HepG2 (cell line): ENCODE measurements around the gene ZC3H18. TPM values are rescaled to one million over a fixed set of nuclear protein-coding genes. Genes with fewer than 3 reads are reported as not detected.

ENCODE experiments used
- ATAC-seq: fragments of 200-7000 bp; cut with Tn5 transposase; 3 replicates; pipeline ENCODE4 v1.9.1; 2020; ENCODE audit warnings: mild to moderate bottlenecking, moderate library complexity
- BruUV-seq: library from RNA; stranded (reverse); fragments of 400-500 nt; replicated peaks from 2 replicates; lab custom pipeline; 2021; lab: Mats Ljungman, UMichigan
- CTCF ChIA-PET: fragments of 300-600 bp; formaldehyde crosslinking; extraction: SDS; loops from one replicate; lab custom pipeline; 2021; ENCODE audit warnings: low total read pairs, inconsistent platforms, low intra/inter-chr PET ratio; lab: Yijun Ruan, JAX
- POLR2A ChIA-PET: fragments of 350-600 bp; sonication (Branson Sonifier 250); formaldehyde crosslinking; loops from one replicate; lab custom pipeline; 2020; ENCODE audit warnings: antibody characterized with exemption, inconsistent platforms; lab: Yijun Ruan, JAX
- DNase-seq: peaks from one replicate; pipeline ENCODE4 v3.0.0-alpha.2; 2015; ENCODE audit warnings: low spot score
- FAIRE-seq: peaks from 3 replicates; lab custom pipeline; 2011; peaks lifted over from hg19 to GRCh38; lab: Jason Lieb, UNC
- H2AFZ ChIP-seq: one replicate; pipeline ENCODE4 v1.6.1; 2011; ENCODE audit warnings: low read length, inconsistent platforms
- H3K27ac ChIP-seq: fragments of 300-600 bp; 3 replicates; pipeline ENCODE4 v1.8.0; 2011; ENCODE audit warnings: mixed run types, mild to moderate bottlenecking, mixed read lengths, low read length, inconsistent platforms; ENCODE audit not compliant: insufficient read depth; ENCODE audit errors: extremely low read length
- H3K27me3 ChIP-seq, 2 experiments: fragments of 200-600 bp in 1 of 2; 2 replicates in 1 of 2; 3 replicates in 1 of 2; pipeline versions ENCODE4 v1.6.0 to v1.8.0; 2011; ENCODE audit warnings: low read length in 2 of 2, mild to moderate bottlenecking in 2 of 2, moderate library complexity in 2 of 2, inconsistent platforms in 1 of 2; ENCODE audit not compliant: insufficient read depth in 2 of 2, control insufficient read depth in 1 of 2
- H3K36me3 ChIP-seq, 2 experiments: fragments of 200-600 bp in 1 of 2; replicated peaks in 1 of 2; 2 replicates in 1 of 2; 3 replicates in 1 of 2; pipeline versions ENCODE4 v1.5.1 to v1.8.0; 2011; ENCODE audit warnings: low read length in 2 of 2, inconsistent platforms in 1 of 2; ENCODE audit not compliant: insufficient read depth in 2 of 2, control insufficient read depth in 1 of 2
- H3K4me1 ChIP-seq: 2 replicates; pipeline ENCODE4 v1.5.1; 2012; ENCODE audit warnings: low read length, inconsistent platforms; ENCODE audit not compliant: insufficient read depth
- H3K4me2 ChIP-seq: 2 replicates; pipeline ENCODE4 v1.6.0; 2011; ENCODE audit warnings: low read depth, low read length, inconsistent platforms
- H3K4me3 ChIP-seq, 3 experiments: fragments of 200-600 bp in 1 of 3; sonication (generic), shearing (Covaris generic) in 1 of 3; replicated peaks in 1 of 3; 2 replicates each; pipeline ENCODE4 v1.5.1; 2011 to 2016; ENCODE audit warnings: low read length in 3 of 3, inconsistent platforms in 2 of 3, low read depth in 2 of 3, mild to moderate bottlenecking in 2 of 3, control low read depth in 1 of 3, mixed read lengths in 1 of 3; ENCODE audit not compliant: insufficient read depth in 1 of 3
- H3K79me2 ChIP-seq: one replicate; pipeline ENCODE4 v1.6.1; 2011; ENCODE audit warnings: low read length, inconsistent platforms; ENCODE audit not compliant: insufficient read depth
- H3K9ac ChIP-seq: 2 replicates; pipeline ENCODE4 v1.6.0; 2011; ENCODE audit warnings: mild to moderate bottlenecking, low read depth, low read length, inconsistent platforms; ENCODE audit not compliant: insufficient read depth
- H3K9me3 ChIP-seq: 2 replicates; pipeline ENCODE4 v1.5.1; 2012; ENCODE audit warnings: mild to moderate bottlenecking, low read length
- H4K20me1 ChIP-seq: 2 replicates; pipeline ENCODE4 v1.6.0; 2011; ENCODE audit warnings: inconsistent platforms, mild to moderate bottlenecking, low read length, moderate library complexity; ENCODE audit not compliant: insufficient read depth
- HIC2 ChIP-seq: sonication (generic); formaldehyde crosslinking; IDR thresholded peaks from 2 replicates; pipeline ENCODE4 v1.9.0; 2022; ENCODE audit warnings: low read depth, missing genetic modification reagents
- ZNF121 ChIP-seq: sonication (generic); formaldehyde crosslinking; IDR thresholded peaks from 2 replicates; pipeline ENCODE4 v1.5.0; 2020; ENCODE audit warnings: mild to moderate bottlenecking, missing genetic modification reagents
- ZNF770 ChIP-seq: sonication (generic); formaldehyde crosslinking; IDR thresholded peaks from 2 replicates; pipeline ENCODE4 v1.5.0; 2020; ENCODE audit warnings: mild to moderate bottlenecking, missing genetic modification reagents
- WGBS: methylation state at CpG from one replicate; pipeline ENCODE4 v1.1.6; 2017; ENCODE audit warnings: low lambda C conversion rate; 5-methylcytosine and 5-hydroxymethylcytosine counted together
- in situ Hi-C: cut with HindIII; loops from 2 replicates; pipeline ENCODE4 v1.10.0; 2017; ENCODE audit warnings: low pct_unique_long_range_greater_than_20kb; ENCODE audit not compliant: extremely low pct_ligation_motif_present
- intact Hi-C: fragments of 100-400 bp; cut with micrococcal nuclease; formaldehyde crosslinking; loops from one replicate; pipeline ENCODE4 v1.10.0; 2022; ENCODE audit not compliant: unreplicated experiment
- polyA plus RNA-seq, 8 experiments: library from polyadenylated mRNA; depleted of rRNA in 3 of 8; stranded (reverse) in 7 of 8; unstranded in 1 of 8; fragments of >200 nt; fragmentation: Illumina TruSeq in 4 of 8; extraction: Trizol in 4 of 8; gene quantifications; 2 replicates each; pipeline versions ENCODE4 v1.2.1 to v1.2.3, GENCODE V29; 2011 to 2016; ENCODE audit warnings: low read depth in 4 of 8, missing spikeins in 1 of 8, mixed read lengths in 1 of 8; ENCODE audit not compliant: insufficient read depth in 1 of 8
- total RNA-seq, 5 experiments: library from RNA; depleted of rRNA; stranded (reverse); fragments of >200 nt; fragmentation: Illumina TruSeq; extraction: Trizol; gene quantifications; 2 replicates each; pipeline ENCODE4 v1.2.3, GENCODE V29; 2016; ENCODE audit warnings: low read depth in 1 of 5

The ZC3H18 gene
- total and polyA plus RNA-seq, 2 of the 13 experiments (the other 11 are each of a cell fraction or from before 2014, with no cell fraction given), result 11.2 to 27.4 TPM

GRCh38 chr16:88581033-88581432, 10.8 kb downstream of the ZC3H18 start:
- POLR2A ChIA-PET, result no interaction called here

More at GRCh38 chr16:88581033-88581432, 10.8 kb downstream of the ZC3H18 start:
- Histone ChIP-seq H3K9ac (no peak overlapping the region), H2AFZ (no peak overlapping the region), H3K79me2 (peaks cover 43% of the 10 kb centered on the region), H4K20me1 (peaks cover 8% of the 10 kb centered on the region; the same call in 1 of the 2 replicates), H3K27me3 (no peaks in the 10 kb centered on the region), H3K4me3 (no peak overlapping the region), H3K36me3 (peaks cover 57 to 83% of the 10 kb centered on the region in 2 experiments), H3K27ac (no peak overlapping the region), H3K4me1 (no peaks in the 10 kb centered on the region), H3K4me2 (no peak overlapping the region), H3K9me3 (no peaks in the 10 kb centered on the region)
- no peak for FAIRE-seq
- intact Hi-C loops, result no loop called here
- 0 out of 2 replicates have a peak, but pooled peaks have one; percentile 52 for TF ChIP-seq ZNF121 (CRISPR knock-in tag)
- TF ChIP-seq HIC2 (CRISPR knock-in tag), result no peak
- TF ChIP-seq ZNF770 (CRISPR knock-in tag), result peak; percentile 47; the same call in 1 of the 2 replicates
- no peak for DNase-seq
- in situ Hi-C loops, result no loop called here
- 92% methylated on average over 4 of the region's 4 CpGs for WGBS
- BruUV-seq, result no TSS peak
- CTCF ChIA-PET, result no interaction called here
- ATAC-seq, result no peak
